DOHH2 (cell line): ENCODE data around the gene RPS15A.

ENCODE experiments used
- H3F3A ChIP-seq: fragments of 200-600 bp; sonication (generic), shearing (Covaris generic); 2 replicates; pipeline ENCODE4 v1.6.0; 2016; ENCODE audit warnings: antibody characterized with exemption, mild to moderate bottlenecking; ENCODE audit not compliant: control insufficient read depth, insufficient read depth
- H3K27ac ChIP-seq: fragments of 200-600 bp; sonication (generic); 2 replicates; pipeline ENCODE4 v1.5.1; 2014; ENCODE audit warnings: low read depth, mild to moderate bottlenecking, low read length, moderate library complexity
- H3K27me3 ChIP-seq: fragments of 200-600 bp; sonication (generic); 2 replicates; pipeline ENCODE4 v1.6.1; 2014; ENCODE audit warnings: mild to moderate bottlenecking, low read length, mixed read lengths; ENCODE audit not compliant: control insufficient read depth
- H3K36me3 ChIP-seq: fragments of 200-600 bp; sonication (generic); 2 replicates; pipeline ENCODE4 v1.6.1; 2014; ENCODE audit warnings: mild to moderate bottlenecking, low read length, moderate library complexity, mixed read lengths; ENCODE audit not compliant: control insufficient read depth
- H3K4me1 ChIP-seq: fragments of 200-600 bp; sonication (generic); 2 replicates; pipeline ENCODE4 v1.6.1; 2014; ENCODE audit warnings: mild to moderate bottlenecking, low read length, mixed read lengths; ENCODE audit not compliant: control insufficient read depth
- H3K4me2 ChIP-seq: fragments of 200-600 bp; sonication (generic); 2 replicates; pipeline ENCODE4 v1.6.0; 2014; ENCODE audit warnings: mild to moderate bottlenecking, low read length, moderate library complexity
- H3K4me3 ChIP-seq: fragments of 200-600 bp; sonication (generic); 2 replicates; pipeline ENCODE4 v1.5.1; 2014; ENCODE audit warnings: mild to moderate bottlenecking, low read length, mixed read lengths
- H3K79me2 ChIP-seq: fragments of 200-600 bp; sonication (generic); 2 replicates; pipeline ENCODE4 v1.6.1; 2014; ENCODE audit warnings: mild to moderate bottlenecking, low read length, mixed read lengths; ENCODE audit not compliant: control insufficient read depth
- H3K9me2 ChIP-seq: fragments of 200-600 bp; sonication (generic); replicated peaks from 2 replicates; pipeline ENCODE4 v1.6.1; 2014; ENCODE audit warnings: mild to moderate bottlenecking, low read length, mixed read lengths; ENCODE audit not compliant: control insufficient read depth
- H3K9me3 ChIP-seq: fragments of 200-600 bp; sonication (generic); 2 replicates; pipeline ENCODE4 v1.6.1; 2014; ENCODE audit warnings: antibody characterized with exemption, low read length, mixed read lengths; ENCODE audit not compliant: control insufficient read depth, insufficient read depth
- H4K20me1 ChIP-seq: fragments of 200-600 bp; sonication (generic); 2 replicates; pipeline ENCODE4 v1.6.0; 2014; ENCODE audit warnings: low read depth, mild to moderate bottlenecking, antibody characterized with exemption, low read length, moderate library complexity; ENCODE audit not compliant: control insufficient read depth, insufficient read depth
- EZH2phosphoT487 ChIP-seq: fragments of 200-600 bp; sonication (generic); IDR thresholded peaks from 2 replicates; pipeline ENCODE4 v1.6.1; 2017; ENCODE audit warnings: borderline replicate concordance, mild to moderate bottlenecking, antibody characterized with exemption, low read length, moderate library complexity, mixed read lengths
- TF ChIP-seq, protein P1 (sequence below): fragments of 200-600 bp; sonication (generic); IDR thresholded peaks from one replicate; pipeline ENCODE4 v1.5.1; 2014; ENCODE audit warnings: antibody characterized with exemption, mild to moderate bottlenecking, low read depth, low read length; ENCODE audit not compliant: poor library complexity, severe bottlenecking

Gene RPS15A

DNA sequence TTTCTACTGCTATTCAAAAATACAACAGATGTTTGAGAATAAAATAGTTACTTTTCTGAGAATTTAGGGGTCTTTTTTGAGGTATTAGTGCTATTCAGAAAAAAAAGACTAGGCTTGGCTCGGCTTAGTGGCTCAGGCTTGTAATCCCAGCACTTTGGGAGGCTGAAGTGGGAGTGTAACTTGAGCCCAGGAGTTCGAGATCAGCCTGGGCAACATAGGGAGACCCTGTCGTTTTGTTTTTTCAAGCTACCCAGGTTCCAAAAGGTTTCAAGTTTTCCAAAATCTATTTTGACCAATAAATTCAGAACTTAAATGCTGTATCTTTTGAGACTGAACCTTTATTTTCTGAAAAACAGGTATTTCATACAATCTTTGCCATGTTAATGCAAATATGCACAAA, 14.4 kb upstream of the RPS15A start:
- no peak overlapping the region for H3K4me3 ChIP-seq
- TF ChIP-seq EZH2phosphoT487 = no peak
- TF ChIP-seq, protein P1, sequence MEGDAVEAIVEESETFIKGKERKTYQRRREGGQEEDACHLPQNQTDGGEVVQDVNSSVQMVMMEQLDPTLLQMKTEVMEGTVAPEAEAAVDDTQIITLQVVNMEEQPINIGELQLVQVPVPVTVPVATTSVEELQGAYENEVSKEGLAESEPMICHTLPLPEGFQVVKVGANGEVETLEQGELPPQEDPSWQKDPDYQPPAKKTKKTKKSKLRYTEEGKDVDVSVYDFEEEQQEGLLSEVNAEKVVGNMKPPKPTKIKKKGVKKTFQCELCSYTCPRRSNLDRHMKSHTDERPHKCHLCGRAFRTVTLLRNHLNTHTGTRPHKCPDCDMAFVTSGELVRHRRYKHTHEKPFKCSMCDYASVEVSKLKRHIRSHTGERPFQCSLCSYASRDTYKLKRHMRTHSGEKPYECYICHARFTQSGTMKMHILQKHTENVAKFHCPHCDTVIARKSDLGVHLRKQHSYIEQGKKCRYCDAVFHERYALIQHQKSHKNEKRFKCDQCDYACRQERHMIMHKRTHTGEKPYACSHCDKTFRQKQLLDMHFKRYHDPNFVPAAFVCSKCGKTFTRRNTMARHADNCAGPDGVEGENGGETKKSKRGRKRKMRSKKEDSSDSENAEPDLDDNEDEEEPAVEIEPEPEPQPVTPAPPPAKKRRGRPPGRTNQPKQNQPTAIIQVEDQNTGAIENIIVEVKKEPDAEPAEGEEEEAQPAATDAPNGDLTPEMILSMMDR = no peak
- H3K27me3 ChIP-seq = no peaks in the 10 kb centered on the region
- peaks cover 52% of the 10 kb centered on the region for H3K4me1 ChIP-seq
- H3K79me2 ChIP-seq = peaks cover 37% of the 10 kb centered on the region
- H3K36me3 ChIP-seq = peaks cover 69% of the 10 kb centered on the region
- H3F3A ChIP-seq = peaks cover 50% of the 10 kb centered on the region
- H3K9me2 ChIP-seq = no peaks in the 10 kb centered on the region
- peaks cover 13% of the 10 kb centered on the region for H4K20me1 ChIP-seq
- peak overlapping the region; percentile 40 for H3K27ac ChIP-seq
- no peaks in the 10 kb centered on the region for H3K9me3 ChIP-seq
- H3K4me2 ChIP-seq = peak overlapping the region; percentile 40

DNA sequence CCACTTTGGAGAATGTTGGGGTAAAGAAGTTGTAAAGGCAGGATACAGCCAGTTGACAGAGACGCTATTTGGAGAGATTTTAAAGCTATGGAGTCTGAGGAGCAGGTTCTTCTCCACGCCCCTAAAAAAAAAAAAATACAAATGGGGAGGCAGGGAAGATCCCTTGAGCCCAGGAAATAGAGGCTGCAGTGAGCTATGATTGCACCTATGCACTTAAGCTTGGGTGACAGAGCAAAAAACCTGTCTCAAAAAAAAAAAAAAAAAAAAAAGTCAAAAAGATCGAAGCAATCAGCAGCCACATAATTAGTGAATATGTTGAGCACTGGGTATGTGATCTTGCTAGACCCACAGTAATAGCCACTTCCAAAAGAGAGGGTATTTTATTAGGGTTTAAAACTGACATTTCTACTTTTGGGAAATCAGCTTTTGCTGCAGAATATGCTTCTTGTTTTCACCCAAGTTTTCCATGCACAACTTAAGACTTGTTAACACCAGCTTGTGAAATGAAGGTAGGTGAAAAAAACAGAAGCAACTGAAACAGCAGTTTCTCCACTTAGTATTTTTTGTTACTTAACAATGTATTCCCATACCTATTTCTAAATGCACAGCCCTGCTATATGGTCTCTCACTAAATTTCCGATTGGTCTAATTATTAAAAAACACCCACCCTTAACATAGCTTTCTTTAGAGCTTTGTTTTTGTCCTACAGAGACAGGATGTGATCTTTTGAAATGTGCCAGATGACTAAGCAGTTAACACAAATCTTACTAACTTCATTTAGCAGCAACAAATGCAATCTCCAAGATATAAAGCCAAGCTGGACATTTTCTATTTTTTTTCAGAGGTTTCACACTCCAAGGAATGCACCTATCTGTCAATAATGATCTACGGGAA, 13.7 kb upstream of the RPS15A start:
- Histone ChIP-seq H4K20me1 (peaks cover 17% of the 10 kb centered on the region), H3K27me3 (no peaks in the 10 kb centered on the region), H3K36me3 (peaks cover 69% of the 10 kb centered on the region), H3K9me3 (no peaks in the 10 kb centered on the region), H3K4me2 (peak overlapping the region; percentile 40), H3K4me3 (no peak overlapping the region), H3K27ac (peak overlapping the region; percentile 40), H3K9me2 (no peaks in the 10 kb centered on the region), H3K79me2 (peaks cover 44% of the 10 kb centered on the region), H3F3A (peaks cover 50% of the 10 kb centered on the region), H3K4me1 (peaks cover 59% of the 10 kb centered on the region)
- TF ChIP-seq, protein P1 = no peak
- TF ChIP-seq EZH2phosphoT487 = no peak

DNA sequence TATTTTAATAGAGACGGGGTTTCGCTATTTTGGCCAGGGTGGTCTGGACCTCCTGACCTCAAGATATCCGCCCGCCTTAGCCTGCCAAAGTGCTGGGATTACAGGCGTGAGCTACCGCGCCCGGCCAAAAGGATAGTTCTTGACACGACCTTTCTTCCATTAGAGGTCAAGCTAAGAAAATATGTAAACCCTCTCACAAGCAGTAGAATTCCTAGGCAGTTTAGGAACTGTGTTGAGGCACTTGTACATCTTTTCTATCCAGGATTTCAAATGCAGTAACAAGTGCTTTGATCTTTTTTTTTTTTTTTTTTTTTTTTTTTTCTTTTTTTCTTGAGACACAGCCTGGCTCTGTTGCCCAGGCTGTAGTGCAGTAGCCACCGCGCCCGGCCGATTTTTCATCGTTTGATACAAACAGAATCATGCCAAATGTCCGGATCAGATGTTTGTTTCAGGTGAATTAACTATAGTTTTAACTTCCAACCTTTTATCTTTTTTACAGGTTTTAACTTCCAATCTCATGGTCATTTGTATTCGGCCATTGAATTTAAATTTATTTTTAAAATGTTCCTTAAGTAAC, 12.7 kb upstream of the RPS15A start:
- H3K4me3 ChIP-seq = no peak overlapping the region
- H3K27me3 ChIP-seq = no peaks in the 10 kb centered on the region
- no peak overlapping the region for H3K27ac ChIP-seq
- peaks cover 60% of the 10 kb centered on the region for H3K4me1 ChIP-seq
- peaks cover 69% of the 10 kb centered on the region for H3K36me3 ChIP-seq
- peaks cover 54% of the 10 kb centered on the region for H3K79me2 ChIP-seq
- H3K9me3 ChIP-seq = no peaks in the 10 kb centered on the region
- no peaks in the 10 kb centered on the region for H3K9me2 ChIP-seq
- H3F3A ChIP-seq = peaks cover 43% of the 10 kb centered on the region
- H4K20me1 ChIP-seq = peaks cover 18% of the 10 kb centered on the region
- peak overlapping the region; percentile 86; the same call in 1 of the 2 replicates for H3K4me2 ChIP-seq
- no peak for TF ChIP-seq EZH2phosphoT487
- TF ChIP-seq, protein P1 = no peak
